GM18861 (cell line): ENCODE results near the gene PCDH1.
"Not testable (repeated sequence)": the region's sequence is repeated elsewhere in the genome, so short reads cannot be mapped to it uniquely, and the experiment has no call there.

Source experiments
- ATAC-seq: cut with Tn5 transposase; IDR thresholded peaks from one replicate; pipeline ENCODE4 v1.9.1; 2021; ENCODE audit not compliant: unreplicated experiment

PCDH1 gene

GRCh38 chr5:141839015-141839513 is 39.1 kb downstream of the PCDH1 start:
- ATAC-seq: no peak

DNA sequence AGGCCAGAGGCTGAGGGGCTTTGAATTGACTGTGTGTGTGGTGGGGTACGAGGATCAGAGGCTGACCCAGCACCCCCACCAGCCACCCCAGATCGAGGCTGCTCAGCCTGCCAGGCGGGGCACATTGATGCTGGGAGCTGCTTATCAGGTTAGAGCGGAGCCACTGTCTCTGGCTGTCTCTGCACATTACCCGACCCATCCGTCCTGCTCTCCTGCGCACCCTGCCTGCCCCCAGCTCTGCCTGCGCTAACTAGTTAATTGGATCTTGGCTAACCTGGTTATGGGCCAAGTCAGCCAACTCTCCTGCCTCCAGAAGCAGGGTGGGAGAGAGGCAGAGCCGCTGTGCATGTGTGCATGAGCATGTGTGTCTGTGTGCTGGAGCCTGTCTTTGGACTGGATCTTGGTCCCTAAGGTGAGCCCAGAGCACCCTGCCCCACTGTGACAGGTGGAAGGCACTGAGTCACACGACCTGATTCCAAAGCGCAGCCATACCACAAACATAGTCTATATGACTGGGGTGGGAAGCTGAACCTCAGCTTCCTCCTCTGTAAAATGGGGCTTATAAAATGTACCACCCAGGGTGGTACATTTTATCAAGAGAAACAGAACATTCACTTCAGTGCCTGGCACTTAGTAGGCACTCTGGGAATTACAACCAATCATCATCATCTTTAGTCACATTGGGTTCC is 39.7 kb downstream of the PCDH1 start:
- no peak for ATAC-seq

GRCh38 chr5:141835928-141836670 is 42.1 kb downstream of the PCDH1 start:
- ATAC-seq: no peak

GRCh38 chr5:141834331-141834730 is 43.9 kb downstream of the PCDH1 start:
- ATAC-seq: no peak

DNA sequence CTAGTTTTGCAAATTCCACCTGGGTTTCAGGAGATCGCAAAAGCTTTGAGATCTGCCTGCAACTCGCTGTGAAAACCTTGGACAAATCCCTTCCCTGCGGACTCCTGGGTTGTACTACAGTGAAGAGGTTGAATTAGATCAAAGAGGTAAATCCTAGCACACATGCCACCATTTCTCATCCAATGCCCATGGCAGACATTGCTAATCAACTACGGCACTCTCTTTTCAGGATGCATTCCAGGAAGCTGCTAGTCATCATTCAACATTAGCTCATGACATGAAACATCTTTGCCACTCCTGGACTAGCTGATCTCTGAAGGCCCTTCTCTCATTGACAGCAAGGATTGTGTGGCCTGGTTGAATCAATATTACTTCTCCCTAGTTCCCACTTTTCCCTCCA is 46.1 kb downstream of the PCDH1 start:
- ATAC-seq: no peak

DNA sequence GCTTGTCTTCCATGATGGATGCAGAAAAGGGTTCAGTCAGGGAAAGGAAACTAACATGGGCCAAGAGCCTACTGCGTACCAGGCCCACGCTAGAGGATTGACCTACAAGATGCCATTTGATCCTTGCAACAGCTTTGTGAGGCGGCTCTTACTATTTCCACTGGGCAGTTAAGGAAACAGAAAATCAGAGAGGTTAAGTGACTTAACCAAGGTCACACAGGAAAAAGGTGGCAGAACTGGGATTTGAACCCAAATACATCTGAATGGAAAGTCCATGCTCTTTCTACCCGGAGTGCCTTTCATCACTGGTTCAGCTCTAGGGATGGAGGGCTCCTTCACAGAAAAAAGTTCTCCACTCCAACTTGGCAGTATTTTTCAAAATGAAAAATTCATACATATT is 50.0 kb downstream of the PCDH1 start:
- ATAC-seq: no peak

DNA sequence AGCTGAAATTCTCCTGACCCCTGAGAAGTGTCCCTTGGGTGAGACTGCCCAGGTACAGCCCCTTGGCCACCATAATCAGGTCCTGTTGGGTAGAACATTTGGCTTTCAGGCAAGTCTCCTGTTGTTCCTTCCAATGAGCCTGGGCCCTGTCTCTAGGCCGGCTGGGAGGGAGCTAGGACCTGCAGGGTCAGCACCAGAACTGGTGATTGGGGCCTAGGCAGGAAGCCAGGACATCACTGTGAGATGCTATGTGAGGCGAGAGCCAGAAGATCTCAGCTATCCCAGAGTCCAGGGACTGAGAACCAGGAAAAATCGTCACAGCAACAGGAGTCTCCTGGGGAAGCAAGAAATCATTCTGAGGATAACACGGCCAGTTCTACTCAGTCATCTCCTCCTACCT is 51.5 kb downstream of the PCDH1 start:
- ATAC-seq: no peak

GRCh38 chr5:141825791-141826560 is 52.2 kb downstream of the PCDH1 start:
- ATAC-seq: no peak

GRCh38 chr5:141825241-141825671 is 53.0 kb downstream of the PCDH1 start:
- no peak for ATAC-seq

DNA sequence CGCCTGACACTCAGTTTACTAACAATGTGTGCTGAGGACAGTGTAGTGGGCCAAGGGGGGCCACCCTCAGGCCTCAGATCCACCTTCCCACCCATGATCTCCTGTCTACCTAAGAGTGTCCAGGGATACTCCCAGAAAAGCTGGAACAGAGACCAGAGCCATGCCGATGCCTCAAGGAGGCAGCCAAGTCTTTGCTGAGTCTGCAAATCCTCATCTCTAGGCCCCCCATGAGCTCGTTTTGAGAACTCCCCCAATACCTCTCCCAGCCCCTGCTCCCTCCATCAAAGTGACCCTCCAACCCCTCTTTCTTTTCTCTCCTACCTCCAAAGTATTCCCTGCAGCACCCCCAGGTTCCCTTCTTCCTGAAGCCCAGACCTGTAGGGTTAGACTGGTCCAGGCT is 53.5 kb downstream of the PCDH1 start:
- ATAC-seq: no peak

DNA sequence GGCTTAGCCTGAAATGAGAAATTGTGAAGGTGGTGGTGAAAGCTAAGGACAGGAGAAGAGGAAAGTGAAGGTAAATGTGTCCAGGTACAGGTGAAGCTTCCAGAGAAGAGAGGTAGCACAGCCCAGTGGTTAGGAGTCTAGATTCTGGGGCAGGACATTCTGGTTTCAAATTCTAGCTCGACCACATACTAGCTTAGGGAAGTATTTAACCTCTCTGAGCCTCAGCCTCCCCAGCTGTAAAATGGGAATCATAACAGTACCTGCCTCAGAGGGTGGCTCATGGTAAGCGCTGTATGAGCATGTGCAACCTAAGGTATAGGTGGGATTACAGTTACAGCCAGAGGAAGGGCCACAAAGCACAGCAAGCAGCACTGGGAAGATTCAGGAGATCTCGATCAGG is 55.2 kb downstream of the PCDH1 start:
- ATAC-seq: no peak

DNA sequence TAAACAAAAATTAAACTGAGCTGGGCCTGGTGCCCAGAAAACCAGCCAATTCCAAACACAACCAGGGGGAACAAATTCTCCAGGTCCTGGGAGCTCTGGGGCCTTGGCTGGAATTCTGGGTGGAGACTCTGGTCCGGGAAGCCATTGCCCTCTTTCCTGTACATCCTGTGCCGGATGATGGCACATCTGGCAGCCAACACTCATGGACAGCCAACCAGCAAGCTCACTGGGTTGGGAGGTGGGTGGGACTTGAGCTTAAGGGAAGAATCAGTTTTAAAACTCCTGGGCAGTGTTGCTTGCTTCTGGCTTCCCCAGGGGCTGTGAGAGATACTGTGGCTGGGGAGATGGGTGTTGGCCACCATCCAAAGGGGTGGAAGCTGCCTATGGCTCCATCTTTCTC is 56.1 kb downstream of the PCDH1 start:
- ATAC-seq: no peak

DNA sequence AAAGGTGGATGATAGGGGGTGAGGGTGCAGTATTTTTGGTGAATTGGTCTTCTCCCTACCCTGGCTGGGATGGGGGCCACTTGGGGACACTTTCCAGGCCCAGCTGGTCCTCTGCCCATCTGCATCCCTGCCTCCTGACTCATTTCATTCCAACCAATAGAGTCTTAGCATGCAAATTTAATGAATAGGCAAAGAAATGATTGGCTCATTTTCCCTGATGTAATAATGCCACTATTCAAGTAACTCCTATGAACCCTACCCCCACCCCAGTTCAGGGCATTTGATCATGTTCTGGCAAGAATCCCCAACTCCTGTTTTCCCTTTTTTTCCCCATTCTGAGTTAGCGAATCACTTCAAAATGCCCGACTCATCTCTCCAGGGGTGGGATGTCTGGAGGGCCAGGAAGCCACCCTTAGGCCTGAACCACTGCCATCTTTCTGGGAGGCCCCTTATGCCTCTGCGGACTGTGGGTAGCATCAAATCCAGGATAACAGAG is 56.7 kb downstream of the PCDH1 start:
- ATAC-seq: no peak

GRCh38 chr5:141820686-141821085 is 57.5 kb downstream of the PCDH1 start:
- not testable (repeated sequence) for ATAC-seq

GRCh38 chr5:141817631-141818030 is 60.6 kb downstream of the PCDH1 start:
- ATAC-seq: no peak

GRCh38 chr5:141816598-141817399 is 61.4 kb downstream of the PCDH1 start:
- ATAC-seq: no peak

GRCh38 chr5:141815796-141816180 is 62.4 kb downstream of the PCDH1 start:
- ATAC-seq: no peak

GRCh38 chr5:141815051-141815795 is 63.0 kb downstream of the PCDH1 start:
- no peak for ATAC-seq

DNA sequence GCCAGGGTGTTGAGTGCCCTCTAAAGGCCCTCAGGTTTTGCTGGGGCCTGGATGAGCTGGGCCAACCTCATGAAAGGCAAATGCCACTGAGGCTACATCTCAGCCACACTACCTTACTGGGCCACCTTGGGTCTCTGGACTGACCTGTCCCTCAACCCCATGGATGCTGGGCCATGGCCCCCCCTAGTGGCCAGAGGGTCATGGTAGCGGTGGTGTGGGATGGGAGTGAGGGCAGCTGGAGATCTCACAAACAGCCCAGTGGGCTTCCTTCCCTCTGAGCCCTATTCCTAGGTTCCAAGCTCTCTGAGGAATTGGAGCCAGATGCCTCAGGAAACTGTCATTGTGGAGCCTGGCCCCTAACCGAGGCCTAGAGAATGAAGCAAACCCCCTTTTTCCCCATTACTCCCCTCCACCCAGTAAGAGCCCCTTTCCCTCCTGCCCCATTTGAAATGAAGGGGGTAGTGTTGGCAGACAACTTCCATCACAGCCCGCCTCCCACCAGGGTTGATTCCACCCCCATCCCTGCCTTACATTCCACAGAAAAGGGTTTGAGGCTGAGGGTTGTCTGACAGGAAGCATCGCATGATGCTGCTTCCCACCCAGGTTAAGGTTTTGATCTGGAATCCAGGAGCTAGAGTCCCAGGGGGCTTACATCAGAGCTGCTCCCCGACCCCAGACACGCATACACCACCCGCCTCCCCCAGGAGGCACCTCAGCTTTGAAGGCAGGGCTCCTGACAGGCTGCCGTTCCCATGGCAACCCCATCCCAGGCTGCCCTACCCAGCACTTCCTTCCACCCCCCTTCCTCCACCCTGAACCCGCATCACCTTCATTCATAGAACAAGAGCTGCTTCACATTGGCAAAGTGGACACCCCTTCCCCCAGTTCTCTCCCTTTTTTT is 63.9 kb downstream of the PCDH1 start:
- no peak for ATAC-seq
